Omental fat pad (tissue), 4 donors: Measurements from ENCODE around the gene IRF1. TPM values are rescaled to one million over a fixed set of nuclear protein-coding genes. Genes with fewer than 3 reads are reported as not detected.
A peak's percentile ranks its signal among the peaks of the same experiment; 100 is the strongest.

Source experiments
- ATAC-seq: fragments of 150-250 bp; one replicate; pipeline ENCODE4 v1.9.1; 2016; ENCODE audit warnings: mild to moderate bottlenecking, moderate library complexity; ENCODE audit not compliant: low FRiP score
- DNase-seq: peaks from one replicate; pipeline ENCODE4 v3.0.0-alpha.2; 2019; ENCODE audit warnings: low spot score
- total RNA-seq, 4 donors: library from RNA; depleted of rRNA; stranded (reverse); fragments of >200 nt; gene quantifications; one replicate each; pipeline ENCODE4 v1.1.0, GENCODE V29; 2016
- TF ChIP-seq, protein P1 (sequence below), 3 donors: fragments of 450-650 bp; IDR thresholded peaks; one replicate each; pipeline ENCODE4 v1.5.1; 2016 to 2017; ENCODE audit warnings: antibody characterized with exemption in 3 of 3, mild to moderate bottlenecking in 3 of 3, moderate library complexity in 2 of 3

Gene IRF1
- total RNA-seq, 4 donors from 2014 or later, result 23.5 to 172 (median 133) TPM

DNA sequence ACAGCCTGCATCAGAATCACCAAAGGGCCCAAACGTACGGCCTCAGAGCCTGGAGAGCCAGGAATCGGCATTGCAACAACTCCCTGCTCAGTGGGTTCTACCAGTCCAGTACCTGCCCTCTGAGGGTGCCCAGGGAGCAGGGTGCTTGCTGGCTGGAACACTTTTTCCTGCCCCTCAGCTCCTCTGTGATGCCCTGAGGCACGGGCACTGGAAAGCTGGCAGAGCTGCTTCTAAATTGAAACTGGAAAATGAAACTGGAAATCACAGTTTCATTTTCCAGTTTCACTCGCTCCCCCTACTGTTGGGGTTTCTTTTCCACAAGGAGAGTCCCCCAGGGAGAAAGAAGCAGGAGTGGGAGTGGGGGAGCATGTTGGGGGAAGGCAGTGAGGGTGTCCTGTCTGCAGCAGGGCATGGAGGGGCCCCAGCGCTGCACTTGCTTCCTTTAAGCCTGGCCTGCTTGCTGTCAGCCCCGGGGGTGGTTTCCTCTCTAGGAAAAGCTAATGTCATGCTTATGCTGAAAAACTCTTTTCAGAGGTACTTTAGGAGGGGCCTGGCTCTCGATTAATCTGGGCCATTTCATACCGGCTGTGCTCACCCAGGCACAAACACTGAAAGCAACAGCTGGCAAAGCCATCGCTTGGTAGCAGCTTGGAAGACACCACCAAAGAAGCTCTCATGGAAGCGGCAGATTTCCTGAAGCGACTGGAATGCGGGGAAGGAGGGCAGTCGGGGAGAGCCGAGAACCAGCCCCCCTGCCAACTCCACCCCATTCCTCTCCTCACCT lies 26.2 kb downstream of the IRF1 start:
- TF ChIP-seq, protein P1, sequence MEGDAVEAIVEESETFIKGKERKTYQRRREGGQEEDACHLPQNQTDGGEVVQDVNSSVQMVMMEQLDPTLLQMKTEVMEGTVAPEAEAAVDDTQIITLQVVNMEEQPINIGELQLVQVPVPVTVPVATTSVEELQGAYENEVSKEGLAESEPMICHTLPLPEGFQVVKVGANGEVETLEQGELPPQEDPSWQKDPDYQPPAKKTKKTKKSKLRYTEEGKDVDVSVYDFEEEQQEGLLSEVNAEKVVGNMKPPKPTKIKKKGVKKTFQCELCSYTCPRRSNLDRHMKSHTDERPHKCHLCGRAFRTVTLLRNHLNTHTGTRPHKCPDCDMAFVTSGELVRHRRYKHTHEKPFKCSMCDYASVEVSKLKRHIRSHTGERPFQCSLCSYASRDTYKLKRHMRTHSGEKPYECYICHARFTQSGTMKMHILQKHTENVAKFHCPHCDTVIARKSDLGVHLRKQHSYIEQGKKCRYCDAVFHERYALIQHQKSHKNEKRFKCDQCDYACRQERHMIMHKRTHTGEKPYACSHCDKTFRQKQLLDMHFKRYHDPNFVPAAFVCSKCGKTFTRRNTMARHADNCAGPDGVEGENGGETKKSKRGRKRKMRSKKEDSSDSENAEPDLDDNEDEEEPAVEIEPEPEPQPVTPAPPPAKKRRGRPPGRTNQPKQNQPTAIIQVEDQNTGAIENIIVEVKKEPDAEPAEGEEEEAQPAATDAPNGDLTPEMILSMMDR (IDR thresholded peaks at IDR 0.05), result no peak
- no peak for DNase-seq
- peak; percentile 51 for ATAC-seq

DNA sequence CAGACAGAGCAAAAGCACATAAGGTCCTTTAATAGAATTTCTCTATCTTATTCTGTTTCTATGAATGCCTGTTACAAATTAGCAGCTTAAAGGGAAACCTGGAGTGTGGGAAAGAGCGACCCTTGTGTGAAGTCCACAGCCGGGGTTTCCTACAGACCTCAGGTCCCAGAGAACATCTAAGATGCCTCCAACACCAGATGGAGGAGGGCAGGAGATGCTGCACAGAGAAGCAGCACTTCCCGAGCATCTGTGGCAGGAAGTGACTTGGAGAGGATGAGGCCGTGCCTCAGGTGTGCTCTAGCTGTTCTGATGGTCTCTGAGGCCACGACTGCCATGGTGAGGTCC lies 26.8 kb downstream of the IRF1 start:
- no peak for DNase-seq

DNA sequence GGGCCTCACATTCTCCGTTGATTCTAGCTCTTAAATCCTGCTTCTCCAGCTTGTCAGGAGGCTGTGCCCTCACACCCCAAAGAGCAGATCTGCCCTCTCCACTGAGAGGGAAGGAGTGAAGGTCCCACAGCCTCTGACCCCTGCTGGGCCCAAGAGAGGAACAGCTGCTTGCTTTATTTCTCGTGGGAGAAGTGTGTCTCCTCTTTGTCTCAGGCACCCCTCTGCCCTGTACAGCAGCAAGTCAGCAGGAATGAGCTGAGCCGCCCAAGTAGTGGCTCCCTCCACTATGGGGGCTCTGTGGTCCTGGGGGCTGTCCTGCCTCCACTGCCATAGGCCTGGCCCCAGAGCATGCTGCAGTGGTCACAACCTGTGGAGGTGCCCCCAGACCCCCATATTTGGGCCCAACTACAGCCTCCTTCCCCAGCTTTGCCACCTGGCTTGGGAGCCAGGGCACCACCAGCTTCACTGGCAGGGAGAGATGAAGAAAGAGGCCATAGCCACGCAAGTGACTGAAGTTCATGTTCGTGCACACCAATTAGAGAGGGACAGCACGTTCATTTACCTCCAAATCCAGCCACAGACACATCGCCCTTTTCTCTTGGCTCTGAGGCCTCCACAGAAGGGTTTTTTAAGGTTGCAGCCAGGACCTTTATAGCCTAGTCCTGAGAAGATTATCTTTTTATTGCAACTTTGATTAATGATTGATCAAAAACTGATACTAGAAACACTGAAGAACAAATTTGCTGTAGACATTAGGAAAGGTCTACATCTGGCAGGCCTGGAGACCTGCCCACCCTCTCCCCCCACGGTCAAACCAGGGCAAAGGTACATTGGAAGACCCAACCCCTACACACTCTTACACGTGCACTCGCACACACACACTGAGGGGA lies 27.5 kb downstream of the IRF1 start:
- no peak for DNase-seq
- TF ChIP-seq, protein P1 (IDR thresholded peaks at IDR 0.05), result no peak
- ATAC-seq, result no peak

More for the DNA sequence above, 26.8 kb downstream of the IRF1 start:
- TF ChIP-seq, protein P1 (IDR thresholded peaks at IDR 0.05), result no peak
- ATAC-seq, result no peak

DNA sequence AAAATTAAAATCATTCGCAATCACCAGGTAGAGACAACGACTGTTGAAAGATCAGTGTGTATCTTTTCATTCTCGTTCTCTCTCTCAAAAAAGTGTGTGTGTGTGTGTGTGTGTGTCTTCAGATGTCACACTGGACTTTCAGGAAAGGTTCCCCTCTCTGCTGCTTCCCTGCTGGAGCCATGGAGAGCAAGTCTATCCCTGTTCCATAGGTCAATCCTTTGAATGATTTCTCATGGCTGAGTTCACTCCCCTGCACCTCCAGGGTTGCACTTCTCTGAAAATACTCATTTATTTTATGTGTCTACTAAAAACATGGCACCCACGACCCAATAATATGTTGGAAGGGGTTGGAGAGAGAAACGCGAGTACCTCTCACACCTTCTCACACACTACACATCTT lies 28.2 kb downstream of the IRF1 start:
- no peak for DNase-seq
- no peak for ATAC-seq
- TF ChIP-seq, protein P1 (IDR thresholded peaks at IDR 0.05), result no peak

DNA sequence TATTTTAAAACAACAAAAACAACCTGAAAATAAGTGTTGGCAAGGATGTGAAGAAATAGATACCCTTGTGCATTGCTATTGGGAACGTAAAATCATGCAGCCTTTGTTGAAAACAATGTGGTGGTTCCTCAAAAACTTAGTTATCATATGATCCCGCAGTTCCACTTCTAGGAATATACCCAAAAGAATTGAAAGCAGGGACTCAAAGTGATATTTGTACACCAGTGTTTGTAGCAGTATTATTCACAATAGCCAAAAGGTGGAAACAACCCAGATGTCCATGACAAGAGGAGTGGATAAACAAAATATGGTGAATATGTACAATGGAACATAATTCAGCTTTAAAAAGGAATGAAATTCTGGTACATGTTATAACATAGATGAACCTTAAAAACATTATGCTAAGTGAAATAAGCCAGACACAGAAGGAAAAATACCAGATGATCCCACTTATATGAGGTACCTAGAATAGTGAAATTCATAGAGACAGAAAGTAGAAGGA lies 29.0 kb downstream of the IRF1 start:
- DNase-seq (no peak), ATAC-seq (no peak)
- TF ChIP-seq, protein P1 (IDR thresholded peaks at IDR 0.05), result no peak

DNA sequence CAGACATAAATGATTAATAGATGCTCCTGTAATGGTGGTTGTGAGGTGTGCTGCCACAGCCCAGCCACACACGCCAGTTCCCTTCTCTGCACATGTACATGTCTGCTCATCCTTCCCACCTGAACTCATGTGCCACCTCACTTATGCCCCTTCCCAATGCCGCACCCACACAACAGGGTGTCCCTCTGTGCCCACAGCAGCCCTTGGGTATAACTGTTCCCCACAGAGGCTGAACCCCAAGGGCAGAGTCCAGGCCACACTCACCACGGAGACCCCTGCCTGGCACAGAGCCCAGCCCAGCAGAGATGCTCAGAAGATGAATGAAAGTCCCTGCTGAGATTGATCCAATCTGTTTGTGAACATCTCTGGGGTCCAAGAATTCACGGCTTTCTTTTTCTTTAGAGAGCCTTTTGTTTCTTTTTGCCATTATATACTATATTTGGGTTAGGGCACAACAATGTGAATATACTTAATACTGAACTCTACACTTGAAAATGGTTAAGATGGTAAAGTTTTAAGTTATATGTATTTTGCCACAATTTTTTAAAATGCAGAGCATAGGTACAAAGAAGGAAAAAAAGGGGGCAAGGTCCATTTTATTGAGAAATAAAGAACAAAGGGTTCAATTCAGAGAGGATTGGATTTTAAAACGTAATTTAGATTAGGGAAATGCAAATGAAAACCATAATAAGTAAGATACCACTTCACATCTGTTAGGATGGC lies 29.6 kb downstream of the IRF1 start:
- ATAC-seq (no peak), DNase-seq (no peak)
- TF ChIP-seq, protein P1 (IDR thresholded peaks at IDR 0.05), result no peak
